AG04450 (cell line): ENCODE data around the gene AADACL3. TPM values are rescaled to one million over a fixed set of nuclear protein-coding genes. Genes with fewer than 3 reads are reported as not detected.

Source experiments
- CTCF ChIA-PET: fragments of 300-600, 350-600 bp; formaldehyde crosslinking; extraction: SDS; loops from one replicate; lab custom pipeline; 2022; ENCODE audit warnings: antibody characterized with exemption, inconsistent platforms; lab: Charles Lee
- POLR2A ChIA-PET: fragments of 350-600 bp; formaldehyde crosslinking; extraction: SDS; loops from one replicate; lab custom pipeline; 2021; ENCODE audit warnings: antibody characterized with exemption, inconsistent platforms; lab: Yijun Ruan, JAX
- DNase-seq: peaks from one replicate; pipeline ENCODE4 v3.0.0-alpha.2; 2011; ENCODE audit warnings: low read depth, low spot score
- H3K27ac ChIP-seq: one replicate; pipeline ENCODE4 v1.5.1; 2012; ENCODE audit warnings: low read depth, low read length, control low read depth
- H3K27me3 ChIP-seq: one replicate; pipeline ENCODE4 v1.6.0; 2012; ENCODE audit warnings: low read length; ENCODE audit not compliant: control insufficient read depth, insufficient read depth
- H3K4me3 ChIP-seq: 2 replicates; pipeline ENCODE4 v1.5.1; 2011; ENCODE audit warnings: mild to moderate bottlenecking, low read depth, low read length, control low read depth
- H3K9me3 ChIP-seq: 2 replicates; pipeline ENCODE4 v1.5.1; 2012; ENCODE audit warnings: low read length; ENCODE audit not compliant: control insufficient read depth, insufficient read depth
- CTCF ChIP-seq: IDR thresholded peaks from 2 replicates; pipeline ENCODE4 v1.5.1; 2011; ENCODE audit warnings: low read depth, low read length, control low read depth, inconsistent platforms
- polyA plus RNA-seq: library from polyadenylated mRNA; depleted of rRNA; stranded (reverse); fragments of >200 nt; gene quantifications from 2 replicates; pipeline ENCODE4 v1.2.3, GENCODE V29; 2011

The AADACL3 gene
- polyA plus RNA-seq, 1 experiment = not detected

- CTCF ChIA-PET = no interaction called here
These were observed 41.9 kb downstream of the AADACL3 start for GRCh38 chr1:12757836-12758235.

GRCh38 chr1:12760256-12760795 lies 44.4 kb downstream of the AADACL3 start:
- no peak for DNase-seq
- H3K4me3 ChIP-seq = no peak overlapping the region
- POLR2A ChIA-PET = no interaction called here
- peaks cover 43% of the 10 kb centered on the region for H3K9me3 ChIP-seq
- no peak for TF ChIP-seq CTCF
- CTCF ChIA-PET = no interaction called here
- H3K27me3 ChIP-seq = no peaks in the 10 kb centered on the region
- H3K27ac ChIP-seq = no peak overlapping the region

More at GRCh38 chr1:12757836-12758235, 41.9 kb downstream of the AADACL3 start:
- TF ChIP-seq CTCF = no peak
- no peak for DNase-seq
- Histone ChIP-seq H3K27ac (no peak overlapping the region), H3K27me3 (no peaks in the 10 kb centered on the region), H3K4me3 (no peak overlapping the region), H3K9me3 (peaks cover 37% of the 10 kb centered on the region)
- POLR2A ChIA-PET = no interaction called here

- CTCF ChIA-PET = no interaction called here
- no peak overlapping the region for H3K27ac ChIP-seq
- no peaks in the 10 kb centered on the region for H3K27me3 ChIP-seq
- no peak for TF ChIP-seq CTCF
- H3K4me3 ChIP-seq = no peak overlapping the region
- DNase-seq = no peak
- H3K9me3 ChIP-seq = peaks cover 40% of the 10 kb centered on the region
- POLR2A ChIA-PET = no interaction called here
These were observed 45.9 kb downstream of the AADACL3 start for GRCh38 chr1:12761781-12762180.

- no peak for TF ChIP-seq CTCF
- H3K9me3 ChIP-seq = peaks cover 40% of the 10 kb centered on the region
- CTCF ChIA-PET = interaction anchor here (0.8 kb wide), 1 partner anchor 1382 kb away, joined by 4 read pairs; no protein-coding TSS in a partner anchor
- no peak overlapping the region for H3K4me3 ChIP-seq
- H3K27ac ChIP-seq = no peak overlapping the region
- POLR2A ChIA-PET = no interaction called here
- no peaks in the 10 kb centered on the region for H3K27me3 ChIP-seq
- no peak for DNase-seq
These were observed 46.9 kb downstream of the AADACL3 start for GRCh38 chr1:12762766-12763165.

GRCh38 chr1:12763479-12763878 lies 47.6 kb downstream of the AADACL3 start:
- TF ChIP-seq CTCF = no peak
- no peak overlapping the region for H3K27ac ChIP-seq
- no peak overlapping the region for H3K4me3 ChIP-seq
- peaks cover 43% of the 10 kb centered on the region for H3K9me3 ChIP-seq
- CTCF ChIA-PET = no interaction called here
- no peaks in the 10 kb centered on the region for H3K27me3 ChIP-seq
- no peak for DNase-seq
- POLR2A ChIA-PET = no interaction called here
